CD4-positive, alpha-beta T cell treated with Interleukin-4 for 1 hour (primary cell): Measurements from ENCODE around the gene IGLL1.
"Not testable (repeated sequence)": the region's sequence is repeated elsewhere in the genome, so short reads cannot be mapped to it uniquely, and the experiment has no call there.

Experiments
- DNase-seq, 2 donors: peaks; one replicate each; pipeline ENCODE4 v3.0.0-alpha.2; 2020 to 2022

IGLL1 gene

GRCh38 chr22:23579870-23580575, at the start of gene IGLL1:
IGLL1 (minus strand) TSS chr22:23580290; CDS start chr22:23580190, 100 bp downstream.
- DNase-seq = no peak

GRCh38 chr22:23628056-23628743, 48.1 kb upstream of the IGLL1 start:
- DNase-seq = not testable (repeated sequence)

GRCh38 chr22:23627401-23628055, 47.4 kb upstream of the IGLL1 start:
- DNase-seq = peak; percentile 61 to 63

GRCh38 chr22:23626286-23626975, 46.3 kb upstream of the IGLL1 start:
- no peak for DNase-seq

GRCh38 chr22:23622634-23623033, 42.5 kb upstream of the IGLL1 start:
- no peak for DNase-seq

GRCh38 chr22:23621916-23622315, 41.8 kb upstream of the IGLL1 start:
- not testable (repeated sequence) for DNase-seq

- no peak for DNase-seq
Observed at GRCh38 chr22:23621082-23621780, 41.1 kb upstream of the IGLL1 start.

GRCh38 chr22:23613193-23613972, 33.3 kb upstream of the IGLL1 start:
- no peak for DNase-seq

GRCh38 chr22:23609983-23610781, 30.1 kb upstream of the IGLL1 start:
- DNase-seq = no peak

GRCh38 chr22:23608583-23608982, 28.5 kb upstream of the IGLL1 start:
- DNase-seq = no peak

- no peak for DNase-seq
Observed at GRCh38 chr22:23606204-23607131, 26.4 kb upstream of the IGLL1 start.

- no peak for DNase-seq
Observed at GRCh38 chr22:23604939-23605712, 25.0 kb upstream of the IGLL1 start.

GRCh38 chr22:23603266-23603665, 23.2 kb upstream of the IGLL1 start:
- DNase-seq = no peak

GRCh38 chr22:23598805-23599518, 18.9 kb upstream of the IGLL1 start:
- DNase-seq = no peak

- DNase-seq = not testable (repeated sequence)
Observed at GRCh38 chr22:23597576-23598268, 17.6 kb upstream of the IGLL1 start.

- not testable (repeated sequence) for DNase-seq
Observed at GRCh38 chr22:23595904-23596303, 15.8 kb upstream of the IGLL1 start.

- DNase-seq = no peak
Observed at GRCh38 chr22:23591846-23592245, 11.8 kb upstream of the IGLL1 start.
